K562 (cell line): ENCODE data around the gene GJC2. TPM values are rescaled to one million over a fixed set of nuclear protein-coding genes. Genes with fewer than 3 reads are reported as not detected.

Experiments used
- ATF7 ChIP-seq: fragments of 450-650 bp; IDR thresholded peaks from 2 replicates; pipeline ENCODE4 v1.7.1; 2014; ENCODE audit warnings: mild to moderate bottlenecking, moderate library complexity
- BACH1 ChIP-seq: fragments of 200-800 bp; sonication (Bioruptor generic); IDR thresholded peaks from 2 replicates; pipeline ENCODE4 v1.6.1; 2016; ENCODE audit warnings: missing genetic modification characterization, missing compliant biosample characterization
- BCL6 ChIP-seq: fragments of 250-450 bp; sonication (Bioruptor Pico); IDR thresholded peaks from 2 replicates; pipeline ENCODE4 v1.4.0; 2020
- CC2D1A ChIP-seq: fragments of 450-650 bp; IDR thresholded peaks from 2 replicates; pipeline ENCODE4 v1.6.1; 2017; ENCODE audit warnings: mild to moderate bottlenecking
- FIP1L1 ChIP-seq: fragments of 200-400 bp; formaldehyde crosslinking; IDR thresholded peaks from 2 replicates; pipeline ENCODE4 v1.6.1; 2018; ENCODE audit warnings: mild to moderate bottlenecking, low read depth, low read length; ENCODE audit not compliant: poor library complexity, severe bottlenecking
- LARP7 ChIP-seq: fragments of 450-650 bp; IDR thresholded peaks from 2 replicates; pipeline ENCODE4 v1.6.1; 2016
- MBD2 ChIP-seq: sonication (generic); IDR thresholded peaks from 2 replicates; pipeline ENCODE4 v1.6.1; 2016; ENCODE audit warnings: low read depth, borderline replicate concordance
- NRF1 ChIP-seq, 2 experiments: fragments of 450-650 bp; IDR thresholded peaks in 1 of 2; conservative IDR thresholded peaks in 1 of 2; 2 replicates each; pipeline ENCODE4 v1.6.1; 2014; ENCODE audit warnings: mild to moderate bottlenecking in 2 of 2
- RFX7 ChIP-seq: fragments of 250-450 bp; sonication (Bioruptor Pico); IDR thresholded peaks from 2 replicates; pipeline ENCODE4 v1.5.1; 2021; ENCODE audit warnings: mild to moderate bottlenecking
- SOX6 ChIP-seq: fragments of 450-650 bp; IDR thresholded peaks from 2 replicates; pipeline ENCODE4 v1.6.1; 2014; ENCODE audit warnings: mild to moderate bottlenecking
- TOE1 ChIP-seq, 2 experiments: fragments of 450-650 bp in 1 of 2; sonication (generic) in 1 of 2; formaldehyde crosslinking in 1 of 2; IDR thresholded peaks; 2 replicates each; pipeline versions ENCODE4 v1.7.1 to v1.8.0; 2016 to 2022; ENCODE audit warnings: borderline replicate concordance in 2 of 2, mild to moderate bottlenecking in 2 of 2, antibody characterized with exemption in 1 of 2, inconsistent platforms in 1 of 2, low read depth in 1 of 2, missing genetic modification reagents in 1 of 2, moderate library complexity in 1 of 2
- TRIM24 ChIP-seq, 2 experiments: fragments of 450-650 bp; IDR thresholded peaks; 2 replicates each; pipeline ENCODE4 v1.6.1; 2016
- ZBTB8A ChIP-seq: fragments of 450-650 bp; IDR thresholded peaks from 2 replicates; pipeline ENCODE4 v1.6.1; 2018; ENCODE audit warnings: mild to moderate bottlenecking, moderate library complexity; ENCODE audit not compliant: partially characterized antibody
- ZNF311 ChIP-seq: fragments of 250-450 bp; sonication (Bioruptor Pico); IDR thresholded peaks from 2 replicates; pipeline ENCODE4 v1.4.0; 2020; ENCODE audit warnings: mild to moderate bottlenecking, moderate library complexity
- ZNF408 ChIP-seq: fragments of 250-450 bp; sonication (Bioruptor Pico); IDR thresholded peaks from 2 replicates; pipeline ENCODE4 v1.4.0; 2020; ENCODE audit warnings: low read depth, mild to moderate bottlenecking, moderate library complexity
- ZNF707 ChIP-seq: fragments of 250-450 bp; sonication (Bioruptor Pico); conservative IDR thresholded peaks from 2 replicates; pipeline ENCODE4 v1.8.0; 2022; ENCODE audit warnings: inconsistent platforms, mild to moderate bottlenecking, moderate library complexity
- ZNF778 ChIP-seq: fragments of 450-650 bp; formaldehyde crosslinking; IDR thresholded peaks from 2 replicates; pipeline ENCODE4 v1.4.0; 2020; ENCODE audit warnings: mild to moderate bottlenecking, moderate library complexity
- polyA plus RNA-seq, 8 experiments: library from polyadenylated mRNA; depleted of rRNA in 4 of 8; stranded (reverse) in 5 of 8; unstranded in 3 of 8; fragments of >200 nt; fragmentation: Nextera tagmentation in 2 of 8; fragmentation: Illumina TruSeq in 1 of 8; extraction: Ambion mirVana in 2 of 8; extraction: Trizol in 1 of 8; gene quantifications; 2 replicates each; pipeline versions ENCODE4 v1.2.1 to v1.2.3, GENCODE V29; 2011 to 2014; ENCODE audit warnings: inconsistent platforms in 1 of 8, missing spikeins in 1 of 8
- total RNA-seq, 7 experiments: library from RNA; depleted of rRNA in 6 of 7; stranded (reverse); fragments of >200 nt in 6 of 7; fragmentation: Illumina TruSeq in 2 of 7; extraction: Trizol in 2 of 7; gene quantifications; 2 replicates each; pipeline versions ENCODE4 v1.2.1 to v1.2.3, GENCODE V29; 2011 to 2021; ENCODE audit warnings: low replicate concordance in 1 of 7
- TF ChIP-seq, protein P1 (sequence below): IDR thresholded peaks from 2 replicates; pipeline ENCODE4 v1.6.1; 2014; ENCODE audit warnings: antibody characterized with exemption
- TF ChIP-seq, protein P2 (sequence below): fragments of 250-450 bp; sonication (Bioruptor Pico); IDR thresholded peaks from 2 replicates; pipeline ENCODE4 v1.5.0; 2020; ENCODE audit warnings: mild to moderate bottlenecking, borderline replicate concordance
- TF ChIP-seq, protein P3 (sequence below): fragments of 450-650 bp; formaldehyde crosslinking; IDR thresholded peaks from 2 replicates; pipeline ENCODE4 v1.4.0; 2022; ENCODE audit warnings: missing genetic modification characterization
- TF ChIP-seq, protein P4 (sequence below): fragments of 450-650 bp; formaldehyde crosslinking; IDR thresholded peaks from 2 replicates; pipeline ENCODE4 v1.4.0; 2020; ENCODE audit warnings: mild to moderate bottlenecking, moderate library complexity
- TF ChIP-seq, protein P5 (sequence below): sonication (generic); formaldehyde crosslinking; IDR thresholded peaks from 2 replicates; pipeline ENCODE4 v1.9.0; 2022; ENCODE audit warnings: mild to moderate bottlenecking, missing genetic modification reagents

GJC2 gene
- total and polyA plus RNA-seq, 9 of the 15 experiments (the other 6 are each of a cell fraction or from before 2014, with no cell fraction given) = 0.03 to 0.62 (median 0.11) TPM; not detected in 2

DNA sequence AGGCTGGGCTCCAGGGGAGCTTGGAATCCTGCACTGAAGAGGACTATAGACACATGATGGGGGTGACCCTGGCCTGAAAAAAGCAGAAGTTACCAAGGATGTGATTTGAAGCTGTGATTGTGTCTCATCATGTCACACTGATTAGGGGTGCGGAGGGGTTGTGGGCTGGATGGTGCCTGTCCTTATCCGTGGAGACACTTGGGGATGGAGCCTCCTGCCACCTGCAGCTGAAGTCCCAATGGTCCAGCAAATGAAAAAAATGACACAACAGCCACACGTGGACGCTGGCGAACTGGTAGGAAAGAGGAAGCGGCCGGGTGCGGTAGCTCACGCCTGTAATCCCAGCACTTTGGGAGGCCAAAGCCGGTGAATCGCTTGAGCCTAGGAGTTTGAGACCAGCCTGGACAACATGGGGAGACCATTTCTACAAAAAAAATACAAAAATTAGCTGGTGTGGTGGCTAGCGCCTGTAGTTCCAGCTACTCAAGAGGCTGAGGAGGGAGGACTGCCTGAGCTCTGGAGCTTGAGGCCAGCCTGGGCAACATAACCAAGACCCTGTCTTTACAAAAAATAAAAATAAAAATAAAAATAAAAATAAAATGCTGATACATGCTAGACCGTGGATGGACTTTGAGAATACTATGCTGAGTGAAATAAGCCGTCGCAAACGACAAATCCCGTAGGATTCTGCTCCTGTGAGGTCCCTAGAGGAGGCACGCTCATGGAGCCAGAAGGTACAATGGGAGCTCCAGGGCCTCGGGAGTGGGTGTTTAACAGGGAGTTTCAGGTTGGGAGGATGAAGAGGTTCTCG, 15.0 kb downstream of the GJC2 start (continued):
- TF ChIP-seq, protein P1, sequence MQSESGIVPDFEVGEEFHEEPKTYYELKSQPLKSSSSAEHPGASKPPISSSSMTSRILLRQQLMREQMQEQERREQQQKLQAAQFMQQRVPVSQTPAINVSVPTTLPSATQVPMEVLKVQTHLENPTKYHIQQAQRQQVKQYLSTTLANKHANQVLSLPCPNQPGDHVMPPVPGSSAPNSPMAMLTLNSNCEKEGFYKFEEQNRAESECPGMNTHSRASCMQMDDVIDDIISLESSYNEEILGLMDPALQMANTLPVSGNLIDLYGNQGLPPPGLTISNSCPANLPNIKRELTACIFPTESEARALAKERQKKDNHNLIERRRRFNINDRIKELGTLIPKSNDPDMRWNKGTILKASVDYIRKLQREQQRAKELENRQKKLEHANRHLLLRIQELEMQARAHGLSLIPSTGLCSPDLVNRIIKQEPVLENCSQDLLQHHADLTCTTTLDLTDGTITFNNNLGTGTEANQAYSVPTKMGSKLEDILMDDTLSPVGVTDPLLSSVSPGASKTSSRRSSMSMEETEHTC = no peak
- TF ChIP-seq SOX6 (peak; percentile 68), NRF1 (conservative IDR thresholded peaks at IDR 0.05 in 1 of 2, IDR thresholded peaks at IDR 0.05 in 1 of 2) (no peak), ZNF311 (no peak), TRIM24 (IDR thresholded peaks at IDR 0.05) (peak; percentile 47 to 56; a peak in 2 of 4 replicates), ATF7 (peak; percentile 68), ZNF778 (CRISPR knock-in tag) (no peak), FIP1L1 (no peak), ZNF707 (CRISPR knock-in tag) (no peak), MBD2 (no peak), ZNF408 (CRISPR knock-in tag) (no peak), RFX7 (no peak), LARP7 (no peak), CC2D1A (0 out of 2 replicates have a peak, but pooled peaks have one; percentile 2), BACH1 (no peak), BCL6 (CRISPR knock-in tag) (no peak), TOE1 (IDR thresholded peaks at IDR 0.05; ENCODE audit: borderline replicate concordance) (no peak), TOE1 (CRISPR knock-in tag; IDR thresholded peaks at IDR 0.05; ENCODE audit: borderline replicate concordance, low read depth) (no peak), ZBTB8A (no peak)
- TF ChIP-seq, protein P2, sequence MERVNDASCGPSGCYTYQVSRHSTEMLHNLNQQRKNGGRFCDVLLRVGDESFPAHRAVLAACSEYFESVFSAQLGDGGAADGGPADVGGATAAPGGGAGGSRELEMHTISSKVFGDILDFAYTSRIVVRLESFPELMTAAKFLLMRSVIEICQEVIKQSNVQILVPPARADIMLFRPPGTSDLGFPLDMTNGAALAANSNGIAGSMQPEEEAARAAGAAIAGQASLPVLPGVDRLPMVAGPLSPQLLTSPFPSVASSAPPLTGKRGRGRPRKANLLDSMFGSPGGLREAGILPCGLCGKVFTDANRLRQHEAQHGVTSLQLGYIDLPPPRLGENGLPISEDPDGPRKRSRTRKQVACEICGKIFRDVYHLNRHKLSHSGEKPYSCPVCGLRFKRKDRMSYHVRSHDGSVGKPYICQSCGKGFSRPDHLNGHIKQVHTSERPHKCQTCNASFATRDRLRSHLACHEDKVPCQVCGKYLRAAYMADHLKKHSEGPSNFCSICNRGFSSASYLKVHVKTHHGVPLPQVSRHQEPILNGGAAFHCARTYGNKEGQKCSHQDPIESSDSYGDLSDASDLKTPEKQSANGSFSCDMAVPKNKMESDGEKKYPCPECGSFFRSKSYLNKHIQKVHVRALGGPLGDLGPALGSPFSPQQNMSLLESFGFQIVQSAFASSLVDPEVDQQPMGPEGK (CRISPR knock-in tag) = no peak
- TF ChIP-seq, protein P3, sequence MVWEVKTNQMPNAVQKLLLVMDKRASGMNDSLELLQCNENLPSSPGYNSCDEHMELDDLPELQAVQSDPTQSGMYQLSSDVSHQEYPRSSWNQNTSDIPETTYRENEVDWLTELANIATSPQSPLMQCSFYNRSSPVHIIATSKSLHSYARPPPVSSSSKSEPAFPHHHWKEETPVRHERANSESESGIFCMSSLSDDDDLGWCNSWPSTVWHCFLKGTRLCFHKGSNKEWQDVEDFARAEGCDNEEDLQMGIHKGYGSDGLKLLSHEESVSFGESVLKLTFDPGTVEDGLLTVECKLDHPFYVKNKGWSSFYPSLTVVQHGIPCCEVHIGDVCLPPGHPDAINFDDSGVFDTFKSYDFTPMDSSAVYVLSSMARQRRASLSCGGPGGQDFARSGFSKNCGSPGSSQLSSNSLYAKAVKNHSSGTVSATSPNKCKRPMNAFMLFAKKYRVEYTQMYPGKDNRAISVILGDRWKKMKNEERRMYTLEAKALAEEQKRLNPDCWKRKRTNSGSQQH (CRISPR knock-in tag) = 0 out of 2 replicates have a peak, but pooled peaks have one; percentile 49
- TF ChIP-seq, protein P4, sequence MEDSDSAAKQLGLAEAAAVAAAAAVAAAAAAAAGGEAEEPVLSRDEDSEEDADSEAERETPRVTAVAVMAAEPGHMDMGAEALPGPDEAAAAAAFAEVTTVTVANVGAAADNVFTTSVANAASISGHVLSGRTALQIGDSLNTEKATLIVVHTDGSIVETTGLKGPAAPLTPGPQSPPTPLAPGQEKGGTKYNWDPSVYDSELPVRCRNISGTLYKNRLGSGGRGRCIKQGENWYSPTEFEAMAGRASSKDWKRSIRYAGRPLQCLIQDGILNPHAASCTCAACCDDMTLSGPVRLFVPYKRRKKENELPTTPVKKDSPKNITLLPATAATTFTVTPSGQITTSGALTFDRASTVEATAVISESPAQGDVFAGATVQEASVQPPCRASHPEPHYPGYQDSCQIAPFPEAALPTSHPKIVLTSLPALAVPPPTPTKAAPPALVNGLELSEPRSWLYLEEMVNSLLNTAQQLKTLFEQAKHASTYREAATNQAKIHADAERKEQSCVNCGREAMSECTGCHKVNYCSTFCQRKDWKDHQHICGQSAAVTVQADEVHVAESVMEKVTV (CRISPR knock-in tag) = peak; percentile 19; the same call in 1 of the 2 replicates
- TF ChIP-seq, protein P5, sequence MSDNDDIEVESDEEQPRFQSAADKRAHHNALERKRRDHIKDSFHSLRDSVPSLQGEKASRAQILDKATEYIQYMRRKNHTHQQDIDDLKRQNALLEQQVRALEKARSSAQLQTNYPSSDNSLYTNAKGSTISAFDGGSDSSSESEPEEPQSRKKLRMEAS (CRISPR knock-in tag) = peak; percentile 94
